GM12878 (cell line): Measurements from ENCODE around the gene AMBRA1. TPM values are rescaled to one million over a fixed set of nuclear protein-coding genes. Genes with fewer than 3 reads are reported as not detected.

Experiments
- BMI1 ChIP-seq: fragments of 450-650 bp; IDR thresholded peaks from 2 replicates; pipeline ENCODE4 v1.6.1; 2016; ENCODE audit warnings: mild to moderate bottlenecking, moderate library complexity, borderline replicate concordance
- CBX5 ChIP-seq: sonication (generic); IDR thresholded peaks from 2 replicates; pipeline ENCODE4 v1.6.1; 2016; ENCODE audit warnings: low read depth, moderate library complexity, mild to moderate bottlenecking, inconsistent platforms
- CHD1 ChIP-seq: IDR thresholded peaks from 2 replicates; pipeline ENCODE4 v1.6.1; 2012; ENCODE audit warnings: low read depth, low read length, improper control_type of control experiment
- EZH2 ChIP-seq: IDR thresholded peaks from 2 replicates; pipeline ENCODE4 v1.6.1; 2012; ENCODE audit warnings: low read depth, mild to moderate bottlenecking, control low read depth, inconsistent platforms, low read length, borderline replicate concordance; ENCODE audit not compliant: control insufficient read depth
- FOS ChIP-seq: IDR thresholded peaks from 3 replicates; pipeline ENCODE4 v1.6.1; 2011; ENCODE audit warnings: borderline replicate concordance; ENCODE audit not compliant: insufficient read length; ENCODE audit errors: extremely low read depth
- FOXM1 ChIP-seq: IDR thresholded peaks from 2 replicates; pipeline ENCODE4 v1.6.1; 2012; ENCODE audit warnings: low read depth, mild to moderate bottlenecking, inconsistent platforms, low read length, moderate library complexity
- GABPA ChIP-seq: IDR thresholded peaks from 2 replicates; pipeline ENCODE4 v1.6.1; 2014; ENCODE audit warnings: antibody characterized with exemption, low read depth, mild to moderate bottlenecking, inconsistent platforms
- HCFC1 ChIP-seq: fragments of 150-350 bp; IDR thresholded peaks from 2 replicates; pipeline ENCODE4 v1.6.1; 2014; ENCODE audit warnings: low read length
- JUNB ChIP-seq: IDR thresholded peaks from 2 replicates; pipeline ENCODE4 v1.6.1; 2016; ENCODE audit warnings: antibody characterized with exemption, mild to moderate bottlenecking
- KLF5 ChIP-seq: fragments of 450-650 bp; IDR thresholded peaks from 2 replicates; pipeline ENCODE4 v1.6.1; 2014; ENCODE audit warnings: mild to moderate bottlenecking; ENCODE audit not compliant: partially characterized antibody
- MEF2A ChIP-seq: IDR thresholded peaks from 2 replicates; pipeline ENCODE4 v1.6.1; 2011; ENCODE audit warnings: low read depth, mild to moderate bottlenecking, low read length, moderate library complexity; ENCODE audit not compliant: insufficient read depth
- MXI1 ChIP-seq: fragments of 150-350 bp; IDR thresholded peaks from 2 replicates; pipeline ENCODE4 v1.6.1; 2011; ENCODE audit warnings: low read depth, mild to moderate bottlenecking, inconsistent platforms, low read length, improper control_type of control experiment
- NFYB ChIP-seq: IDR thresholded peaks from 2 replicates; pipeline ENCODE4 v1.6.1; 2011; ENCODE audit warnings: low read depth, mild to moderate bottlenecking, low read length, improper control_type of control experiment, moderate library complexity; ENCODE audit not compliant: insufficient read depth
- NR2C2 ChIP-seq: IDR thresholded peaks from 2 replicates; pipeline ENCODE4 v1.6.1; 2011; ENCODE audit warnings: borderline replicate concordance, low read depth; ENCODE audit not compliant: control insufficient read depth, insufficient read length
- NRF1 ChIP-seq: conservative IDR thresholded peaks from 2 replicates; pipeline ENCODE4 v1.6.1; 2011; ENCODE audit warnings: mild to moderate bottlenecking, low read depth, low read length, improper control_type of control experiment
- RB1 ChIP-seq: fragments of 450-650 bp; formaldehyde crosslinking; IDR thresholded peaks from 2 replicates; pipeline ENCODE4 v1.6.1; 2017; ENCODE audit warnings: mild to moderate bottlenecking, borderline replicate concordance
- RBBP5 ChIP-seq: fragments of 200-600 bp; sonication (generic); conservative IDR thresholded peaks from 2 replicates; pipeline ENCODE4 v1.6.1; 2016
- RCOR1 ChIP-seq: conservative IDR thresholded peaks from 2 replicates; pipeline ENCODE4 v1.6.1; 2012; ENCODE audit warnings: low read depth, low read length, improper control_type of control experiment
- RFX5 ChIP-seq: IDR thresholded peaks from 2 replicates; pipeline ENCODE4 v1.6.1; 2011; ENCODE audit warnings: low read depth, low read length, improper control_type of control experiment
- SPI1 ChIP-seq: IDR thresholded peaks from 2 replicates; pipeline ENCODE4 v1.6.1; 2011; ENCODE audit warnings: low read depth, mild to moderate bottlenecking, low read length, moderate library complexity, borderline replicate concordance; ENCODE audit not compliant: insufficient read depth
- STAT1 ChIP-seq: fragments of 450-650 bp; conservative IDR thresholded peaks from 2 replicates; pipeline ENCODE4 v1.6.1; 2014; ENCODE audit warnings: antibody characterized with exemption, mild to moderate bottlenecking
- WRNIP1 ChIP-seq: IDR thresholded peaks from 2 replicates; pipeline ENCODE4 v1.6.1; 2011; ENCODE audit warnings: low read depth, low read length, improper control_type of control experiment, borderline replicate concordance
- ZNF24 ChIP-seq: fragments of 450-650 bp; IDR thresholded peaks from 2 replicates; pipeline ENCODE4 v1.6.1; 2017; ENCODE audit warnings: antibody characterized with exemption, mild to moderate bottlenecking
- polyA plus RNA-seq, 11 experiments: library from polyadenylated mRNA; depleted of rRNA in 4 of 11; unstranded in 6 of 11; stranded (reverse) in 5 of 11; fragments of >200 nt; fragmentation: Nextera tagmentation in 4 of 11; fragmentation: Illumina TruSeq in 1 of 11; extraction: Ambion mirVana in 4 of 11; extraction: Trizol in 1 of 11; gene quantifications; 1 replicate in 1 of 11; 2 replicates in 10 of 11; pipeline versions ENCODE4 v1.2.1 to v1.2.3, GENCODE V29; 2011 to 2016; ENCODE audit warnings: inconsistent platforms in 2 of 11, missing spikeins in 2 of 11, low read depth in 1 of 11
- total RNA-seq, 4 experiments: library from RNA; depleted of rRNA in 3 of 4; stranded (reverse); fragments of >200 nt in 3 of 4; fragmentation: Illumina TruSeq in 1 of 4; extraction: Trizol in 1 of 4; gene quantifications; 2 replicates each; pipeline versions ENCODE4 v1.2.1 to v1.2.3, GENCODE V29; 2013 to 2021
- TF ChIP-seq, protein P1 (sequence below): fragments of 450-650 bp; formaldehyde crosslinking; IDR thresholded peaks from 2 replicates; pipeline ENCODE4 v1.4.0; 2022; ENCODE audit warnings: mild to moderate bottlenecking, moderate library complexity
- TF ChIP-seq, protein P2 (sequence below): fragments of 450-650 bp; IDR thresholded peaks from 2 replicates; pipeline ENCODE4 v1.6.1; 2016; ENCODE audit warnings: mild to moderate bottlenecking
- TF ChIP-seq, protein P3 (sequence below): fragments of 450-650 bp; conservative IDR thresholded peaks from 2 replicates; pipeline ENCODE4 v1.6.1; 2017; ENCODE audit warnings: mild to moderate bottlenecking, moderate library complexity

AMBRA1 gene
- total and polyA plus RNA-seq, 10 of the 15 experiments (the other 5 are each of a cell fraction or from before 2014, with no cell fraction given): 0.57 to 34.3 (median 13.7) TPM

DNA sequence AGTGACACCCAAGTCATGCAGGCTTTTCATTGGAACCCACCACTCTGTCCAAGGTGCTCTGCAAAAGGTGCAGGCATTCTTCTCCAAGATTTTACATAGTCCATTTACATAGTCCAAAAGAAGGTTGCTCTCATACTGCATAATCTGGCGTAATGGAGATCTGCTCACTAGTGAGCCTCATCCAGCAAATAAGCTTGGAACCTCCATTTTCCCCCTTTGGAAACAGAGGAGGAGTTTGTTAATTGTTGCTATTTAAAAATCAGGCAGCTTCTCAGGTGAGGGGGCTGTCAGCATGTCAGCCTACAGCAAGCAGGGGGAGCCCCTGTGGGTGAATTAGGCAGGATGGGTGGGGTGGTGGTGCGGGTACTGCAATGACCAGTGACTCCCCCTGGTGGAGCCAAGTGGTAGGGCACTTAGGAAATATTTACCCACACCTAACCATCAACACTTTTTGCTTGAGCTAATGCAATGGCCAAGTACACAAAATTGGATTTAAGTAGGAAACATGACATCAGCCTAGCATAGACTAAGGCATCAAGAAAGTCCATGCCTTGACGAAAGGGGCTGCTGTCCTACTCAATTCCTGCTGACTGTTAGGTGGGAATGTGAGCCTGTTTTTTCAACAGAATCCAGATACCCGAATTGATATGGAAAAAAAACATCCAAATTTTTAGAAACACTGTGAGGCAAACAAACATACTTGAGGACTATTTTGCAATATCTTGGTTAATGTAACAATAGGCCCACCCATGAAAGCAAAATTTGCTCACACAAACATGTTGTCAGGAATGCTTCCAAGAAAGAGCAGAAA, 64.5 kb downstream of the AMBRA1 start (continued):
- TF ChIP-seq, protein P1, sequence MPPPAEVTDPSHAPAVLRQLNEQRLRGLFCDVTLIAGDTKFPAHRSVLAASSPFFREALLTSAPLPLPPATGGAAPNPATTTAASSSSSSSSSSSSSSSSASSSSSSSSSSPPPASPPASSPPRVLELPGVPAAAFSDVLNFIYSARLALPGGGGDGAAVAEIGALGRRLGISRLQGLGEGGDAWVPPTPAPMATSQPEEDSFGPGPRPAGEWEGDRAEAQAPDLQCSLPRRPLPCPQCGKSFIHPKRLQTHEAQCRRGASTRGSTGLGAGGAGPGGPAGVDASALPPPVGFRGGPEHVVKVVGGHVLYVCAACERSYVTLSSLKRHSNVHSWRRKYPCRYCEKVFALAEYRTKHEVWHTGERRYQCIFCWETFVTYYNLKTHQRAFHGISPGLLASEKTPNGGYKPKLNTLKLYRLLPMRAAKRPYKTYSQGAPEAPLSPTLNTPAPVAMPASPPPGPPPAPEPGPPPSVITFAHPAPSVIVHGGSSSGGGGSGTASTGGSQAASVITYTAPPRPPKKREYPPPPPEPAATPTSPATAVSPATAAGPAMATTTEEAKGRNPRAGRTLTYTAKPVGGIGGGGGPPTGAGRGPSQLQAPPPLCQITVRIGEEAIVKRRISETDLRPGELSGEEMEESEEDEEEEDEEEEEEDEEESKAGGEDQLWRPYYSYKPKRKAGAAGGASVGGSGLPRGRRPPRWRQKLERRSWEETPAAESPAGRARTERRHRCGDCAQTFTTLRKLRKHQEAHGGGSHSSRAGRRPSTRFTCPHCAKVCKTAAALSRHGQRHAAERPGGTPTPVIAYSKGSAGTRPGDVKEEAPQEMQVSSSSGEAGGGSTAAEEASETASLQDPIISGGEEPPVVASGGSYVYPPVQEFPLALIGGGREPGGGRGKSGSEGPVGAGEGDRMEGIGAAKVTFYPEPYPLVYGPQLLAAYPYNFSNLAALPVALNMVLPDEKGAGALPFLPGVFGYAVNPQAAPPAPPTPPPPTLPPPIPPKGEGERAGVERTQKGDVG (CRISPR knock-in tag): no peak
- TF ChIP-seq BMI1: no peak
- no peak for TF ChIP-seq ZNF24
- TF ChIP-seq RBBP5: no peak
- TF ChIP-seq GABPA: no peak
- TF ChIP-seq SPI1: no peak
- TF ChIP-seq FOS: no peak
- TF ChIP-seq RB1: no peak
- no peak for TF ChIP-seq HCFC1
- TF ChIP-seq NR2C2: no peak
- peak; percentile 78 for TF ChIP-seq MXI1
- TF ChIP-seq NFYB: no peak
- TF ChIP-seq, protein P2, sequence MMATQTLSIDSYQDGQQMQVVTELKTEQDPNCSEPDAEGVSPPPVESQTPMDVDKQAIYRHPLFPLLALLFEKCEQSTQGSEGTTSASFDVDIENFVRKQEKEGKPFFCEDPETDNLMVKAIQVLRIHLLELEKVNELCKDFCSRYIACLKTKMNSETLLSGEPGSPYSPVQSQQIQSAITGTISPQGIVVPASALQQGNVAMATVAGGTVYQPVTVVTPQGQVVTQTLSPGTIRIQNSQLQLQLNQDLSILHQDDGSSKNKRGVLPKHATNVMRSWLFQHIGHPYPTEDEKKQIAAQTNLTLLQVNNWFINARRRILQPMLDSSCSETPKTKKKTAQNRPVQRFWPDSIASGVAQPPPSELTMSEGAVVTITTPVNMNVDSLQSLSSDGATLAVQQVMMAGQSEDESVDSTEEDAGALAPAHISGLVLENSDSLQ: peak; percentile 51; the same call in 1 of the 2 replicates
- TF ChIP-seq KLF5: no peak
- 0 out of 2 replicates have a peak, but pooled peaks have one; percentile 24 for TF ChIP-seq WRNIP1
- no peak for TF ChIP-seq MEF2A
- no peak for TF ChIP-seq CBX5
- no peak for TF ChIP-seq FOXM1
- TF ChIP-seq STAT1: no peak
- no peak for TF ChIP-seq RCOR1
- TF ChIP-seq RFX5: no peak
- TF ChIP-seq, protein P3, sequence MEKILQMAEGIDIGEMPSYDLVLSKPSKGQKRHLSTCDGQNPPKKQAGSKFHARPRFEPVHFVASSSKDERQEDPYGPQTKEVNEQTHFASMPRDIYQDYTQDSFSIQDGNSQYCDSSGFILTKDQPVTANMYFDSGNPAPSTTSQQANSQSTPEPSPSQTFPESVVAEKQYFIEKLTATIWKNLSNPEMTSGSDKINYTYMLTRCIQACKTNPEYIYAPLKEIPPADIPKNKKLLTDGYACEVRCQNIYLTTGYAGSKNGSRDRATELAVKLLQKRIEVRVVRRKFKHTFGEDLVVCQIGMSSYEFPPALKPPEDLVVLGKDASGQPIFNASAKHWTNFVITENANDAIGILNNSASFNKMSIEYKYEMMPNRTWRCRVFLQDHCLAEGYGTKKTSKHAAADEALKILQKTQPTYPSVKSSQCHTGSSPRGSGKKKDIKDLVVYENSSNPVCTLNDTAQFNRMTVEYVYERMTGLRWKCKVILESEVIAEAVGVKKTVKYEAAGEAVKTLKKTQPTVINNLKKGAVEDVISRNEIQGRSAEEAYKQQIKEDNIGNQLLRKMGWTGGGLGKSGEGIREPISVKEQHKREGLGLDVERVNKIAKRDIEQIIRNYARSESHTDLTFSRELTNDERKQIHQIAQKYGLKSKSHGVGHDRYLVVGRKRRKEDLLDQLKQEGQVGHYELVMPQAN: no peak
- no peak for TF ChIP-seq JUNB
- TF ChIP-seq NRF1: no peak
- TF ChIP-seq EZH2: no peak
- TF ChIP-seq CHD1: no peak
